Measurements from ENCODE around the gene LIMK2.
"Not testable (repeated sequence)": the region's sequence is repeated elsewhere in the genome, so short reads cannot be mapped to it uniquely, and the experiment has no call there.

The LIMK2 gene

DNA sequence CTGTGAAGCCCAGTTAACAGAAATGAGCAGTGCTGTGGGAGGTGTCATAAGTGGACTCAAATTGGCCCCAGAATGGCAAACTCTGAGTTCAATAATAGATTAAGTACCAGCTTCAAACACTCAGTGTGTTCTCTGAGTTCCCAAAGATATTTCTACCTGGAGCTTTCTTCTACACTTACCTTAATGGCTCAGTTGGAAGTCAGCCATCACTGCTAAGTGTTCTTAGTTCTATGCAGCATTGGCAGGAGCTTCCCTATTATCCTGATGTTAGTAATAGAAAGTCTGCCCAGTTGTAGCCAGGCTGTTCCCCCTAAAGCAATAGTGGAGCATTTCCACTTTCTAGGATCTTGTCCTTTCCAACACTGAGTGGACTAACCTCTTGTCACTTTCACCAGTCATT is 89.9 kb downstream of the LIMK2 start:
- H3K4me3 ChIP-seq (ENCODE audit: low read length): no peak overlapping the region
- TF ChIP-seq, protein P1, sequence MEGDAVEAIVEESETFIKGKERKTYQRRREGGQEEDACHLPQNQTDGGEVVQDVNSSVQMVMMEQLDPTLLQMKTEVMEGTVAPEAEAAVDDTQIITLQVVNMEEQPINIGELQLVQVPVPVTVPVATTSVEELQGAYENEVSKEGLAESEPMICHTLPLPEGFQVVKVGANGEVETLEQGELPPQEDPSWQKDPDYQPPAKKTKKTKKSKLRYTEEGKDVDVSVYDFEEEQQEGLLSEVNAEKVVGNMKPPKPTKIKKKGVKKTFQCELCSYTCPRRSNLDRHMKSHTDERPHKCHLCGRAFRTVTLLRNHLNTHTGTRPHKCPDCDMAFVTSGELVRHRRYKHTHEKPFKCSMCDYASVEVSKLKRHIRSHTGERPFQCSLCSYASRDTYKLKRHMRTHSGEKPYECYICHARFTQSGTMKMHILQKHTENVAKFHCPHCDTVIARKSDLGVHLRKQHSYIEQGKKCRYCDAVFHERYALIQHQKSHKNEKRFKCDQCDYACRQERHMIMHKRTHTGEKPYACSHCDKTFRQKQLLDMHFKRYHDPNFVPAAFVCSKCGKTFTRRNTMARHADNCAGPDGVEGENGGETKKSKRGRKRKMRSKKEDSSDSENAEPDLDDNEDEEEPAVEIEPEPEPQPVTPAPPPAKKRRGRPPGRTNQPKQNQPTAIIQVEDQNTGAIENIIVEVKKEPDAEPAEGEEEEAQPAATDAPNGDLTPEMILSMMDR (conservative IDR thresholded peaks at IDR 0.05; ENCODE audit: low read length): no peak
- no peak for DNase-seq (ENCODE audit: low read depth)

DNA sequence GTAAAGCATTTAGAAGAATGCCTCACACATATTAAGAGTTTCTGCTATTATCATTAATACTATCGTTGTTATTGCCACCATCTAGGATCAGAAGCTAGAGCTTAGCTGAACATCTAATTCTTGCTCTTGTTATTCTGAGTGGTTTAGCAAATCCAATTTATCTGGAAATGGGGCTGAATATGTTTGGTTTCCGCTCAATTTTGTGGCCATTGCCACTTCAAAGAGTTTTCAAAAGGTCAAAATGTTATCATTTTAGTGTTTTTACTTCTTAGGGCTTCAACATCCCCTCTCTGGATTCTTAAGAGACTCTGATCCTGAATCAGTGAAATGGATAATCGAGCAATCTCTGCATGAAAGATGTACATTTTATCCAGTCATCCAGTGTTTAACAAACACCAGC is 90.4 kb downstream of the LIMK2 start:
- TF ChIP-seq, protein P1 (conservative IDR thresholded peaks at IDR 0.05; ENCODE audit: low read length): no peak
- no peak for DNase-seq (ENCODE audit: low read depth)
- H3K4me3 ChIP-seq (ENCODE audit: low read length): no peak overlapping the region

DNA sequence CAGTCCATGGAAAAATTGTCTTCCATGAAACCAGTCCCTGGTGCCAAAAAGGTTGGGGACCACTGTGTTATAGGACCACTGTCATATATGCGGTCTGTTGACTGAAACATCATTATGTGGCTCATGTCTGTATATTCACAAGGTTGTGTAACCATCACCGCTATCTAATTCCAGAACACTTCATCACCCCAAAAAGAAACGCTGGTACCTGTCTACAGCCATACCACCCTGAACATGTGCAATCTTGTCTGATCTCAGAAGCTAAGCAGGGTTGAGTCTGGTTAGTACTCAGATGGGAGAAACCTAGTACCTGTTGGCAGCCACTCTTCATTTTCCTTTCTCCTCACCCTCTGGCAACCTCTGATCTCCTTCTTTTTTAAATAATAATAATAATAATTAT is 93.1 kb downstream of the LIMK2 start:
- no peak overlapping the region for H3K4me3 ChIP-seq (ENCODE audit: low read length)
- DNase-seq (ENCODE audit: low read depth): no peak
- TF ChIP-seq, protein P1 (conservative IDR thresholded peaks at IDR 0.05; ENCODE audit: low read length): no peak

- TF ChIP-seq, protein P1 (conservative IDR thresholded peaks at IDR 0.05; ENCODE audit: low read length): no peak
- DNase-seq (ENCODE audit: low read depth): no peak
These were observed 96.1 kb downstream of the LIMK2 start for GRCh38 chr22:31308181-31308580.

GRCh38 chr22:31313366-31314147 is 101.5 kb downstream of the LIMK2 start:
- TF ChIP-seq, protein P1 (conservative IDR thresholded peaks at IDR 0.05; ENCODE audit: low read length): peak; percentile 91
- peak; percentile 66 for DNase-seq (ENCODE audit: low read depth)
- H3K4me3 ChIP-seq (ENCODE audit: low read length): no peak overlapping the region

More at GRCh38 chr22:31308181-31308580, 96.1 kb downstream of the LIMK2 start:
- no peak overlapping the region for H3K4me3 ChIP-seq (ENCODE audit: low read length)

- H3K4me3 ChIP-seq (ENCODE audit: low read length); DNase-seq (ENCODE audit: low read depth): not testable (repeated sequence)
These were observed 102.1 kb downstream of the LIMK2 start for GRCh38 chr22:31314220-31314619.

GRCh38 chr22:31321421-31321820 is 109.3 kb downstream of the LIMK2 start:
- TF ChIP-seq, protein P1 (conservative IDR thresholded peaks at IDR 0.05; ENCODE audit: low read length): no peak
- no peak overlapping the region for H3K4me3 ChIP-seq (ENCODE audit: low read length)
- DNase-seq (ENCODE audit: low read depth): no peak
